Measurements from ENCODE around the gene SMTN. TPM values are rescaled to one million over a fixed set of nuclear protein-coding genes. Genes with fewer than 3 reads are reported as not detected.

SMTN gene
- total RNA-seq, 3 donors from 2014 or later (not counting 1 experiment from before 2014, with no cell fraction given): 2.1 to 4.3 (median 3.6) TPM

DNA sequence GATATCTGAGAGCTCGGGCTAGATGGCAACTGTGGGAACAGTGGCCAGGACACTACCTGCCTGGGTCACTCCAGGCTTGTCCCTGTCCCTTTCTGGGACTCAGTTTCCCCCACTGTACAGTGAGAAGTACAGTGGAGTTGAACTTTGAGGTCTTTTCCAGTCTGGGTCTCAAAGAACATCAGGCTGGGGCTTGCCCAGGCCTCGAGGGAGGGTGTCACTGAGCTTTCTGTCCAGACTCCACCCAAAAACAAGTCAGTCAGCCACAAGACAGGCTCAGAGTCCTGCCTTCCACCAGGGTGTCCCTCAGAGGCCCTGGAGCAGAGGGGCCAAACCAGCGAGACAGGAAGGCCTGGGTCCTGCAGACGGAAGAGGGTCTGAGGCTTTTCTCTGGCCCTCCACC, 61.2 kb downstream of the SMTN start:
- no peaks in the 10 kb centered on the region for H3K36me3 Mint-ChIP-seq
- H3K4me1 Mint-ChIP-seq: no peaks in the 10 kb centered on the region
- TF ChIP-seq, protein P1, sequence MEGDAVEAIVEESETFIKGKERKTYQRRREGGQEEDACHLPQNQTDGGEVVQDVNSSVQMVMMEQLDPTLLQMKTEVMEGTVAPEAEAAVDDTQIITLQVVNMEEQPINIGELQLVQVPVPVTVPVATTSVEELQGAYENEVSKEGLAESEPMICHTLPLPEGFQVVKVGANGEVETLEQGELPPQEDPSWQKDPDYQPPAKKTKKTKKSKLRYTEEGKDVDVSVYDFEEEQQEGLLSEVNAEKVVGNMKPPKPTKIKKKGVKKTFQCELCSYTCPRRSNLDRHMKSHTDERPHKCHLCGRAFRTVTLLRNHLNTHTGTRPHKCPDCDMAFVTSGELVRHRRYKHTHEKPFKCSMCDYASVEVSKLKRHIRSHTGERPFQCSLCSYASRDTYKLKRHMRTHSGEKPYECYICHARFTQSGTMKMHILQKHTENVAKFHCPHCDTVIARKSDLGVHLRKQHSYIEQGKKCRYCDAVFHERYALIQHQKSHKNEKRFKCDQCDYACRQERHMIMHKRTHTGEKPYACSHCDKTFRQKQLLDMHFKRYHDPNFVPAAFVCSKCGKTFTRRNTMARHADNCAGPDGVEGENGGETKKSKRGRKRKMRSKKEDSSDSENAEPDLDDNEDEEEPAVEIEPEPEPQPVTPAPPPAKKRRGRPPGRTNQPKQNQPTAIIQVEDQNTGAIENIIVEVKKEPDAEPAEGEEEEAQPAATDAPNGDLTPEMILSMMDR (IDR thresholded peaks at IDR 0.05): no peak
- Histone ChIP-seq H3K4me3 (ENCODE audit: low read length) (no peak overlapping the region), H3K27ac (ENCODE audit: low read length) (no peak overlapping the region), H3K9me3 (ENCODE audit: control insufficient read depth, insufficient read depth, low read length) (no peaks in the 10 kb centered on the region), H3K27me3 (ENCODE audit: control insufficient read depth, insufficient read depth, low read length) (no peaks in the 10 kb centered on the region), H3K36me3 (ENCODE audit: control insufficient read depth, insufficient read depth, low read length) (no peaks in the 10 kb centered on the region), H3K4me1 (ENCODE audit: control insufficient read depth, insufficient read depth, low read length) (no peaks in the 10 kb centered on the region)
- no peak for DNase-seq
- no peak for ATAC-seq
- WGBS (ENCODE audit: insufficient coverage): 82% methylated on average over 4 of the region's 4 CpGs
- no peaks in the 10 kb centered on the region for H3K9me3 Mint-ChIP-seq
- no peak overlapping the region for H3K4me3 Mint-ChIP-seq
- H3K27me3 Mint-ChIP-seq (ENCODE audit: low read depth in 2 of 2): peaks cover 2 to 8% of the 10 kb centered on the region in 2 donors
- H3K27ac Mint-ChIP-seq: no peak overlapping the region
- intact Hi-C loops (cut with micrococcal nuclease): no loop called here

DNA sequence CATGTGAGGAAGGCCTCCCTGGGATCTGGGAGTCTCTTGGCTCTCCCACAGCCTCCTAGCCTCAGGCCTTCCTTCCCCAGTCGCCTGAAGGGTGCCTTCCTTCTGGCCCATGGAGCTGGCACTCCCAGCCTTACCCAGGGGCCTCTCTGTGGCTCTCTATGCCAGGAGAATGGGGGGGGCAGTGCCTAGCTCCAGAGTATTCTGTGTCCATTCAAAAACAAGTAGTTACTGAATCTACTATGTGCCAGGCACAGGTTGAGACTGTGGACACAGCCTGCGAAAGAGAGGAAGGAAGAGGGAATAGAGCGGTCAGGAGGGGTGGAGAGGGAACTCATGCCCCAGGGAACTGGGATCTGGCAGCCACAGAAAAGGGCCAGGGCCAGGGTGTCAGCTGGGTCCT, 61.9 kb downstream of the SMTN start:
- no peaks in the 10 kb centered on the region for H3K36me3 ChIP-seq (ENCODE audit: control insufficient read depth, insufficient read depth, low read length)
- H3K9me3 Mint-ChIP-seq: no peaks in the 10 kb centered on the region
- H3K4me3 ChIP-seq (ENCODE audit: low read length): no peak overlapping the region
- H3K4me3 Mint-ChIP-seq: no peak overlapping the region
- no peak for ATAC-seq
- 81% methylated on average over 3 of the region's 3 CpGs for WGBS (ENCODE audit: insufficient coverage)
- no peaks in the 10 kb centered on the region for H3K4me1 Mint-ChIP-seq
- H3K27ac ChIP-seq (ENCODE audit: low read length): no peak overlapping the region
- no peak overlapping the region for H3K27ac Mint-ChIP-seq
- no peaks in the 10 kb centered on the region for H3K4me1 ChIP-seq (ENCODE audit: control insufficient read depth, insufficient read depth, low read length)
- no peaks in the 10 kb centered on the region for H3K27me3 ChIP-seq (ENCODE audit: control insufficient read depth, insufficient read depth, low read length)
- intact Hi-C loops (cut with micrococcal nuclease): no loop called here
- H3K36me3 Mint-ChIP-seq: no peaks in the 10 kb centered on the region
- TF ChIP-seq, protein P1 (IDR thresholded peaks at IDR 0.05): no peak
- no peak for DNase-seq
- peaks cover 2 to 14% of the 10 kb centered on the region in 2 donors for H3K27me3 Mint-ChIP-seq (ENCODE audit: low read depth in 2 of 2)
- no peaks in the 10 kb centered on the region for H3K9me3 ChIP-seq (ENCODE audit: control insufficient read depth, insufficient read depth, low read length)

DNA sequence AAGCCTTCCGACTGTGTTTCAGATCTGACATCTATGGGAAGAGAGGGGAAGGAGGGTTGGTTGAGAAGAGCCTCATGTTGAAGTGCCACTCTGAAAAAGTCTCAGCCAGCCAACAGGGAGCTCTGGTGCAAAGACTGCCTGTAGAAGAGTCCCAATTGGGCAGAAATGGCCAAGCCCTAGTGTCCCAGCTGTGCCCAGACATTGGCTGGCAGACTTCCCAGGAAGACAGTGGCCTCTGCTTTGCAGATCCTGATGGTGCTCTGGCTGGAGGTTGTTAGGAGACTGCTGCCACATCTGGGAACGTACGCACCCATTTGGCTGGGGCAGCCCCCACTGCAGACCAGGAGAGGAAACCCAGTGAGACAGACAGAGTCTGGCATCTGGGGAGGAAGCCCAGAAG, 62.4 kb downstream of the SMTN start:
- peaks cover 2 to 14% of the 10 kb centered on the region in 2 donors for H3K27me3 Mint-ChIP-seq (ENCODE audit: low read depth in 2 of 2)
- H3K9me3 ChIP-seq (ENCODE audit: control insufficient read depth, insufficient read depth, low read length): no peaks in the 10 kb centered on the region
- no peak overlapping the region for H3K4me3 Mint-ChIP-seq
- TF ChIP-seq, protein P1 (IDR thresholded peaks at IDR 0.05): no peak
- ATAC-seq: no peak
- no peaks in the 10 kb centered on the region for H3K36me3 ChIP-seq (ENCODE audit: control insufficient read depth, insufficient read depth, low read length)
- H3K27me3 ChIP-seq (ENCODE audit: control insufficient read depth, insufficient read depth, low read length): no peaks in the 10 kb centered on the region
- no peak overlapping the region for H3K27ac Mint-ChIP-seq
- no peak for DNase-seq
- no peaks in the 10 kb centered on the region for H3K4me1 ChIP-seq (ENCODE audit: control insufficient read depth, insufficient read depth, low read length)
- H3K4me1 Mint-ChIP-seq: no peaks in the 10 kb centered on the region
- no peaks in the 10 kb centered on the region for H3K36me3 Mint-ChIP-seq
- intact Hi-C loops (cut with micrococcal nuclease): no loop called here
- H3K9me3 Mint-ChIP-seq: no peaks in the 10 kb centered on the region
- H3K4me3 ChIP-seq (ENCODE audit: low read length): no peak overlapping the region
- no peak overlapping the region for H3K27ac ChIP-seq (ENCODE audit: low read length)
- 96% methylated on average over 3 of the region's 3 CpGs for WGBS (ENCODE audit: insufficient coverage)

DNA sequence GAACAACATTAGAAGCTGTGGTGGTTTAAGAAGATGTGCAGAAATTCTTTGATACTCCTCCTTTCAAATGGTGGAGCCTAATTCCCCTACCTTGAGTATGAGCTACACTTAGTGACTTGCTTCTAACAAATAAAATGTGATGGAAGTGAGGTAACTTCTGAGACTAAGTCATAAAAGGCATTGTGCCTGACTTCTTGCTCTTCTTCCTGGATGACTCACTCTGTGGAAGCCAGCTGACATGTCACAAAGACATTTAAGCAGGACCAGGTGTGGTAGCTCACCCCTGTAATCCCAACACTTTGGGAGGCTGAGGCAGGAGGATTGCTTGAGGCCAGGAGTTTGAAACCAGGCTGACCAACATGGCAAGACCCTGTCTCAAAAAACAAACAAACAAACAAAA, 63.1 kb downstream of the SMTN start:
- Mint-ChIP-seq H3K4me3 (no peak overlapping the region), H3K27me3 (ENCODE audit: low read depth in 2 of 2) (peaks cover 2 to 14% of the 10 kb centered on the region in 2 donors), H3K4me1 (no peaks in the 10 kb centered on the region), H3K36me3 (no peaks in the 10 kb centered on the region), H3K9me3 (no peaks in the 10 kb centered on the region), H3K27ac (no peak overlapping the region)
- no peaks in the 10 kb centered on the region for H3K4me1 ChIP-seq (ENCODE audit: control insufficient read depth, insufficient read depth, low read length)
- intact Hi-C loops (cut with micrococcal nuclease): no loop called here
- TF ChIP-seq, protein P1 (IDR thresholded peaks at IDR 0.05): no peak
- no peaks in the 10 kb centered on the region for H3K36me3 ChIP-seq (ENCODE audit: control insufficient read depth, insufficient read depth, low read length)
- no peak overlapping the region for H3K4me3 ChIP-seq (ENCODE audit: low read length)
- H3K27ac ChIP-seq (ENCODE audit: low read length): no peak overlapping the region
- no peaks in the 10 kb centered on the region for H3K27me3 ChIP-seq (ENCODE audit: control insufficient read depth, insufficient read depth, low read length)
- DNase-seq: no peak
- H3K9me3 ChIP-seq (ENCODE audit: control insufficient read depth, insufficient read depth, low read length): no peaks in the 10 kb centered on the region
- ATAC-seq: no peak

Data from natural killer cell (primary cell).